Head of caudate nucleus (tissue), 42 donors: ENCODE data around the gene SPTLC2.
"Not testable (repeated sequence)": the region's sequence is repeated elsewhere in the genome, so short reads cannot be mapped to it uniquely, and the experiment has no call there.

Experiments used
- DNase-seq, 42 donors: peaks; one replicate each; pipeline versions ENCODE4 v3.0.0 to v3.0.0-alpha.2; 2020 to 2021; ENCODE audit warnings: mixed read lengths in 7 of 42
- intact Hi-C: fragments of 100-400 bp; cut with DNase I; formaldehyde crosslinking; loops from one replicate; pipeline ENCODE4 v1.15.0; 2022

SPTLC2 gene

GRCh38 chr14:77565289-77565993 is 51.0 kb downstream of the SPTLC2 start:
- intact Hi-C loops, result no loop called here
- DNase-seq, result no peak

DNA sequence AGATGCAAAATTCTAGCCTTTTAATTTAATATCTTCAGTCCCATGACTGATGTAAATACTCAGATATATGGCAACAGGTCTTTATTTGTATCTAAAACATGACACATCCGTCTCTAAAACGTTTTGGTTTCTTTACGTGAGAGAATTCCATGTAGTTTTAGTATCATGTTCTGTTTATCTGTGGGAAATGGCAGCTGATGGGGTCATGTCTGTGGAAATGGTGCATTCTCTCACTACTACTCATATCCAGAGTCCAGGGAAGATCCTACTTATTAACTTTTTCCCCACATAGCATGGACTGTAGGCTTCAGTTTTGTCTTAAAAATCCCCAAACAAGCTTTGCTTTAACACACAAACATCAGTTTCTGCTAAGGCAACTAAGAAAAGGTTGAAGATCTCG is 53.8 kb downstream of the SPTLC2 start:
- intact Hi-C loops, result no loop called here
- DNase-seq, result no peak

DNA sequence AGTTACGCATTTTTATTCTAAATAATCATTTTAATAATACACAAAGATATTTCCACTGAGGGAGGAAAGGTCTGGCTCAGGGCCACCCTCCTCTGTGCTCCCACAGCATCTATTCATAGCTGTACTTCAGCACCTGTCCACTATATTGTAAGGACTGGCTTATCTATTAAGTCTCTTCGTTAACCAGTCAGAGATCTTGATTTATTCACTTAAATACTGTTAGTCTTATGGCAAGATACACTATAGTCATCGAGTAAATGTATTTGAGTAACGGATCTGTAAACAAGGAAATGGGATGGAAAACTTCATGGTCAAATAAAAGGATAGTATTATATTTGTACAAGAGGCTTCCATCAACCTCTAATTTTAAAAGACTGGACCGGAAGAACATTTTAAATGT is 54.6 kb downstream of the SPTLC2 start:
- intact Hi-C loops, result no loop called here

DNA sequence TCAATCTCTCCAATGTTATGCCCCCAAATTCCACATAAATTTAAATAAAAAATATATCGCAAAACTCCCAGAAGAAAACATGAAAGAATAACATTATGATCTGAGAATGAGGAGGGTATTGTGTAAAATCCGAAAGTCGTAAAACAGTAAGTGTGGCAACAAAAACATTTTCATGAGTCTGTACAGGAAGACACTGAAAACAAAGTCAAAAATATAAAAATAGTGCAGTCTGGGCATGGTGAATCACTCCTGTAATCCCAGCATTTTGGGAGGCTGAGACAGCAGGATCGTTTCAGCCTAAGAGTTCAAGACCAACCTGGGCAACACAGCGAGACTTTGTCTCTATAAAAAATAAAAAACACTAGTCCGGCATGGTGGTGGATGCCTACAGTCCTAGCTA is 57.1 kb downstream of the SPTLC2 start:
- intact Hi-C loops, result loop anchor here (10.0 kb wide), 1 partner anchor 235 kb away; the partner anchor contains the start of genes GSTZ1 and POMT2
- no peak for DNase-seq

More for the DNA sequence above, 54.6 kb downstream of the SPTLC2 start:
- DNase-seq, result no peak

- no peak for DNase-seq
- intact Hi-C loops, result loop anchor here (10.0 kb wide), 1 partner anchor 233 kb away; the partner anchor contains the start of genes GSTZ1 and POMT2
Observed at GRCh38 chr14:77557391-77557790, 59.0 kb downstream of the SPTLC2 start.

DNA sequence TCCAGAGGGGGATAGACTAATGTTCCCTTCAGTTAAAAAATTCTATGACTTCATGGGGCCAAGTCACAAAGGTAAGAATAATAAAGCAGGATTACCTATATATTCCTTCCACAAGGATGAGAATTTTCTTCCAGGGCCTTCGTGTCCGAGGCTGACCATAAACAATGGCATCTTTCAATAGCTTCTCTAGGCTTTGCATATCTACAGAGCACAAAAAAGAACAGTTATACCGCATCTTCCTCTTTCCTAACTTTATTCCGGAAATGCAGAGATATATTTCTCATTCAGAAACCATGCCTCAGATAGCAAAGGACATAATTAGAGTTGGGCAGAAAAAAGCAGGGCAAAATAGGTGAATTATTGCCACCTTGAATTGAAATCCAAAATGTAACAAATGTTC is 59.5 kb downstream of the SPTLC2 start:
- DNase-seq, result no peak
- intact Hi-C loops, result loop anchor here (10.0 kb wide), 1 partner anchor 232 kb away; the partner anchor contains the start of genes GSTZ1 and POMT2

- peak in 34 of 42 donors; percentile 21 to 73 (median 46) for DNase-seq
- intact Hi-C loops, result loop anchor here (5.0 to 10.0 kb wide), 3 partner anchors 62 to 230 kb away; partner anchors contain the start of genes AHSA1, GSTZ1, POMT2 and SPTLC2
Observed at GRCh38 chr14:77554816-77555599, 61.4 kb downstream of the SPTLC2 start.

GRCh38 chr14:77554207-77554606 is 62.2 kb downstream of the SPTLC2 start:
- intact Hi-C loops, result loop anchor here (5.0 to 10.0 kb wide), 3 partner anchors 63 to 229 kb away; partner anchors contain the start of genes AHSA1, GSTZ1, POMT2 and SPTLC2

GRCh38 chr14:77549451-77549850 is 67.0 kb downstream of the SPTLC2 start:
- DNase-seq, result no peak
- intact Hi-C loops, result loop anchor here (10.0 kb wide), 1 partner anchor 395 kb away; no protein-coding TSS in a partner anchor

More at GRCh38 chr14:77554207-77554606, 62.2 kb downstream of the SPTLC2 start:
- peak in 1 of 42 donors; percentile 15 for DNase-seq

GRCh38 chr14:77547512-77548180 is 68.8 kb downstream of the SPTLC2 start:
- intact Hi-C loops, result loop anchor here (10.0 kb wide), 1 partner anchor 393 kb away; no protein-coding TSS in a partner anchor
- no peak for DNase-seq

- DNase-seq, result not testable (repeated sequence)
- intact Hi-C loops, result loop anchor here (10.0 kb wide), 1 partner anchor 390 kb away; no protein-coding TSS in a partner anchor
Observed at GRCh38 chr14:77545171-77545570, 71.3 kb downstream of the SPTLC2 start.

DNA sequence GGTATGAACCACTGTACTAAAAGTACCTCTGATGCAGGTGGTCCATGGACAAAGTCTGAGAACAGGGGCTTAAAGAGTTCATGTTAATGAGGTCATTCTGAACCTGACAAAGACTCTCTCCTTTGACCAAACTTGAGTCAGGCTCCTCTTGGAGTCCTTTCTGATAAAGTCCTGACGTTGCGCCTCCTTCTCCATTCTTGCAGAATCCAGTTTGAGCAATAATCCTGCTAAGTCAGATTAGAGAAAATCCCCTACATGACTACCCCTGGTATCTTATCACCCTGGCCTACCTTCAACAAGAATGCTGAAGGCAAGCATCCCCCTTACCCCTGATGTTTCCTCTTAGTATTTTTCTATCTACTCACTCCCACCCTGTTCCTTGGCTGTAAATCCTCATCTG is 71.9 kb downstream of the SPTLC2 start:
- DNase-seq, result no peak
- intact Hi-C loops, result loop anchor here (10.0 kb wide), 1 partner anchor 390 kb away; no protein-coding TSS in a partner anchor

GRCh38 chr14:77543637-77544334 is 72.7 kb downstream of the SPTLC2 start:
- intact Hi-C loops, result loop anchor here (10.0 kb wide), 1 partner anchor 389 kb away; no protein-coding TSS in a partner anchor
- DNase-seq, result peak in 2 of 42 donors; percentile 21 to 36

DNA sequence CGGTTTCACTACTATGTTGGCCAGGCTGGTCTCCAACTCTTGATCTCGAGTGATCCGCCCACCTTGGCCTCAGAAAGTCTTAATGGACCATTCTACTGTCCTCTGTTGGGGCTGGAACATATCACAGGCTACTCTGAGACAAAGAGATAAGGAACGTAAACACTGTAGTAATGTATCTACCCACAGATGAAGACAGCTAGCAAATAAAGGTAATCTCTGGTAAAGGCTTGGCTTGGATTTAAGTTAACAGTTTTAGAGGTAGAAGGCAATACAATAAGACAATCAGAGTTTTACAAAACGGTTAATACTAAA is 73.2 kb downstream of the SPTLC2 start:
- intact Hi-C loops, result loop anchor here (10.0 kb wide), 1 partner anchor 388 kb away; no protein-coding TSS in a partner anchor
- no peak for DNase-seq

DNA sequence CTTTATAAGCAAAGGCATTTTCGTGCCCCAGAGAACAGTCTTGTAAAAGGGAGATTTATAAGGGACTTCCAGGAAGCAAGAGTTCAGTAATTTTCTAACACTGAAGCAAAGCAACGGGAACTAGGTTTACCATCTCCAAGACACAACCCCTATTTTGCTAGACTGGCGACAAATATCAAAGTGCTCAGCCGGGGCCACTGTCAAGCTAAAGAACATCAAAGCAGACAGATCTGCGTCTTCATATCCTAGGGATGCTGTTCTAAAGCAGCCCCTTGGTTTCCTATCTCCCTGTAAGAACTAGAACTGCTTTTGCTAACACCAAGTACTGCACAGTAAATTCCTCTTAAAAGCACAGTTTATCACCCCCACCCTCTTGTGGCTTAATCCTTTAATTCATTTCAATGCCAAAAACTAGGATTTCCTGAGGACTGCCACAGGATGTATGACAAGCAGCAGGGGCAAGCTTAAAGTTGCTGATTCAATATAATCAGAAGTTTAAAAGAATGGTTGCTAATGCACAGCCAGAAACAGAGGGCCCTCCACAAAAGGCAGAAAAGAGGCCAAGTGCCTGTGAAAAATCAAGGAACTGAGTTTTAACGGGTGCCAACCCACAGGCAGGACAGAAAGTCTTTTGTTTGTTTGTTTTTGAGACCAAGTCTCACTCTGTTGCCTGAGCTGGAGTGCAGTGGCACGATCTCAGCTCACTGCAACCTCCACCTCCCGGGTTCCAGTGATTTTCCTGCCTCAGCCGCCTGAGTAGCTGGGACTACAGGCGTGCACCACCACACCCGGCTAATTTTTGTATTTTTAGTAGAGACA is 73.8 kb downstream of the SPTLC2 start:
- peak in 15 of 42 donors; percentile 10 to 51 (median 28) for DNase-seq
- intact Hi-C loops, result loop anchor here (10.0 kb wide), 1 partner anchor 388 kb away; no protein-coding TSS in a partner anchor

GRCh38 chr14:77541905-77542304 is 74.5 kb downstream of the SPTLC2 start:
- intact Hi-C loops, result loop anchor here (10.0 kb wide), 1 partner anchor 387 kb away; no protein-coding TSS in a partner anchor
- no peak for DNase-seq

DNA sequence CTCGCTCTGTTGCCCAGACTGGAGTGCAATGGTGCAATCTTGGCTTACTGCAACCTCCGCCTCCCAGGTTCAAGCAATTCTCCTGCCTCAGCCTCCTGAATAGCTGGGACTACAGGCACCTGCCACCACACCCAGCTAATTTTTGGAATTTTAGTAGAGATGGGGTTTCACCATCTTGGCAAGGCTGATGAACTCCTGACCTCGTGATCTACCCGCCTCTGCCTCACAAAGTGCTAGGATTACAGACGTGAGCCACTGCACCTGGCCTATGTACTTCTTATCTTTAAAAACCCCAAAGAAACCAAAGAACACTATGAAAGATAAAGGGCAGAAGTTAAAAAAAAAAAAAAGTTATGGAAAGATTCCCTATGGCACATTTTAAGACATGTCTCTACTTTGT is 79.5 kb downstream of the SPTLC2 start:
- DNase-seq, intact Hi-C loops: not testable (repeated sequence)
